Measurements from ENCODE around the gene MRPL11. TPM values are rescaled to one million over a fixed set of nuclear protein-coding genes. Genes with fewer than 3 reads are reported as not detected.

Gene MRPL11
- total and polyA plus RNA-seq, 2 experiments from 2014 or later = 139 to 237 TPM

GRCh38 chr11:66468691-66469090 lies 30.0 kb upstream of the MRPL11 start:
- H3K4me3 ChIP-seq = no peak overlapping the region
- no peaks in the 10 kb centered on the region for H3K27me3 ChIP-seq (ENCODE audit: insufficient read depth)
- TF ChIP-seq NANOG (IDR thresholded peaks at IDR 0.05; ENCODE audit: borderline replicate concordance) = no peak
- no peak for TF ChIP-seq EZH2 (IDR thresholded peaks at IDR 0.05; ENCODE audit: low read depth, unreplicated experiment)
- TF ChIP-seq, protein P1, sequence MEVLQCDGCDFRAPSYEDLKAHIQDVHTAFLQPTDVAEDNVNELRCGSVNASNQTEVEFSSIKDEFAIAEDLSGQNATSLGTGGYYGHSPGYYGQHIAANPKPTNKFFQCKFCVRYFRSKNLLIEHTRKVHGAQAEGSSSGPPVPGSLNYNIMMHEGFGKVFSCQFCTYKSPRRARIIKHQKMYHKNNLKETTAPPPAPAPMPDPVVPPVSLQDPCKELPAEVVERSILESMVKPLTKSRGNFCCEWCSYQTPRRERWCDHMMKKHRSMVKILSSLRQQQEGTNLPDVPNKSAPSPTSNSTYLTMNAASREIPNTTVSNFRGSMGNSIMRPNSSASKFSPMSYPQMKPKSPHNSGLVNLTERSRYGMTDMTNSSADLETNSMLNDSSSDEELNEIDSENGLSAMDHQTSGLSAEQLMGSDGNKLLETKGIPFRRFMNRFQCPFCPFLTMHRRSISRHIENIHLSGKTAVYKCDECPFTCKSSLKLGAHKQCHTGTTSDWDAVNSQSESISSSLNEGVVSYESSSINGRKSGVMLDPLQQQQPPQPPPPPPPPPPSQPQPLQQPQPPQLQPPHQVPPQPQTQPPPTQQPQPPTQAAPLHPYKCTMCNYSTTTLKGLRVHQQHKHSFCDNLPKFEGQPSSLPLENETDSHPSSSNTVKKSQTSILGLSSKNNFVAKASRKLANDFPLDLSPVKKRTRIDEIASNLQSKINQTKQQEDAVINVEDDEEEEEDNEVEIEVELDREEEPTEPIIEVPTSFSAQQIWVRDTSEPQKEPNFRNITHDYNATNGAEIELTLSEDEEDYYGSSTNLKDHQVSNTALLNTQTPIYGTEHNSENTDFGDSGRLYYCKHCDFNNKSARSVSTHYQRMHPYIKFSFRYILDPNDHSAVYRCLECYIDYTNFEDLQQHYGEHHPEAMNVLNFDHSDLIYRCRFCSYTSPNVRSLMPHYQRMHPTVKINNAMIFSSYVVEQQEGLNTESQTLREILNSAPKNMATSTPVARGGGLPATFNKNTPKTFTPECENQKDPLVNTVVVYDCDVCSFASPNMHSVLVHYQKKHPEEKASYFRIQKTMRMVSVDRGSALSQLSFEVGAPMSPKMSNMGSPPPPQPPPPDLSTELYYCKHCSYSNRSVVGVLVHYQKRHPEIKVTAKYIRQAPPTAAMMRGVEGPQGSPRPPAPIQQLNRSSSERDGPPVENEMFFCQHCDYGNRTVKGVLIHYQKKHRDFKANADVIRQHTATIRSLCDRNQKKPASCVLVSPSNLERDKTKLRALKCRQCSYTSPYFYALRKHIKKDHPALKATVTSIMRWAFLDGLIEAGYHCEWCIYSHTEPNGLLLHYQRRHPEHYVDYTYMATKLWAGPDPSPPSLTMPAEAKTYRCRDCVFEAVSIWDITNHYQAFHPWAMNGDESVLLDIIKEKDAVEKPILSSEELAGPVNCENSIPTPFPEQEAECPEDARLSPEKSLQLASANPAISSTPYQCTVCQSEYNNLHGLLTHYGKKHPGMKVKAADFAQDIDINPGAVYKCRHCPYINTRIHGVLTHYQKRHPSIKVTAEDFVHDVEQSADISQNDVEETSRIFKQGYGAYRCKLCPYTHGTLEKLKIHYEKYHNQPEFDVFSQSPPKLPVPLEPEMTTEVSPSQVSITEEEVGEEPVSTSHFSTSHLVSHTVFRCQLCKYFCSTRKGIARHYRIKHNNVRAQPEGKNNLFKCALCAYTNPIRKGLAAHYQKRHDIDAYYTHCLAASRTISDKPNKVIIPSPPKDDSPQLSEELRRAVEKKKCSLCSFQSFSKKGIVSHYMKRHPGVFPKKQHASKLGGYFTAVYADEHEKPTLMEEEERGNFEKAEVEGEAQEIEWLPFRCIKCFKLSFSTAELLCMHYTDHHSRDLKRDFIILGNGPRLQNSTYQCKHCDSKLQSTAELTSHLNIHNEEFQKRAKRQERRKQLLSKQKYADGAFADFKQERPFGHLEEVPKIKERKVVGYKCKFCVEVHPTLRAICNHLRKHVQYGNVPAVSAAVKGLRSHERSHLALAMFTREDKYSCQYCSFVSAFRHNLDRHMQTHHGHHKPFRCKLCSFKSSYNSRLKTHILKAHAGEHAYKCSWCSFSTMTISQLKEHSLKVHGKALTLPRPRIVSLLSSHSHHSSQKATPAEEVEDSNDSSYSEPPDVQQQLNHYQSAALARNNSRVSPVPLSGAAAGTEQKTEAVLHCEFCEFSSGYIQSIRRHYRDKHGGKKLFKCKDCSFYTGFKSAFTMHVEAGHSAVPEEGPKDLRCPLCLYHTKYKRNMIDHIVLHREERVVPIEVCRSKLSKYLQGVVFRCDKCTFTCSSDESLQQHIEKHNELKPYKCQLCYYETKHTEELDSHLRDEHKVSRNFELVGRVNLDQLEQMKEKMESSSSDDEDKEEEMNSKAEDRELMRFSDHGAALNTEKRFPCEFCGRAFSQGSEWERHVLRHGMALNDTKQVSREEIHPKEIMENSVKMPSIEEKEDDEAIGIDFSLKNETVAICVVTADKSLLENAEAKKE (CRISPR knock-in tag; IDR thresholded peaks at IDR 0.05) = no peak
- TF ChIP-seq ZNF331 (CRISPR knock-in tag; IDR thresholded peaks at IDR 0.05; ENCODE audit: low read depth) = no peak
- no peak for TF ChIP-seq STAT1 (IDR thresholded peaks at IDR 0.05; ENCODE audit: unreplicated experiment)
- TF ChIP-seq CREB1 (CRISPR knock-in tag; IDR thresholded peaks at IDR 0.05; ENCODE audit: low read depth) = no peak
- TF ChIP-seq REST (IDR thresholded peaks at IDR 0.05; ENCODE audit: unreplicated experiment) = no peak
- Mint-ChIP-seq H3K27ac (no peak overlapping the region), H3K4me3 (peak overlapping the region; percentile 85), H3K4me1 (peaks cover 36% of the 10 kb centered on the region), H3K36me3 (ENCODE audit: low read depth) (peaks cover 4% of the 10 kb centered on the region; the same call in 1 of the 3 replicates), H3K27me3 (ENCODE audit: insufficient read depth, low read depth, poor library complexity) (peaks cover 8% of the 10 kb centered on the region), H3K9me3 (peaks cover under 1% of the 10 kb centered on the region; the same call in 1 of the 3 replicates)
- peaks cover 10% of the 10 kb centered on the region; the same call in 1 of the 2 replicates for H3F3A ChIP-seq (replicated peaks; ENCODE audit: low read depth)
- H3K79me2 ChIP-seq (replicated peaks; ENCODE audit: insufficient read depth) = no peaks in the 10 kb centered on the region
- peaks cover 35% of the 10 kb centered on the region for H3K4me1 ChIP-seq (ENCODE audit: insufficient read depth)
- no peak overlapping the region for H3K4me2 ChIP-seq
- H3K27ac ChIP-seq (ENCODE audit: low read depth) = no peak overlapping the region
- no peaks in the 10 kb centered on the region; the same call in 1 of the 2 replicates for H3K36me3 ChIP-seq (ENCODE audit: insufficient read depth)
- no peaks in the 10 kb centered on the region; the same call in none of the 2 replicates for H4K20me1 ChIP-seq (replicated peaks; ENCODE audit: insufficient read depth)
- no peak overlapping the region for H2AFZ ChIP-seq
- DNase-seq (ENCODE audit: low spot score) (no peak), ATAC-seq (no peak)
- H3K9me2 ChIP-seq (ENCODE audit: insufficient read depth) = no peaks in the 10 kb centered on the region

All from GM23338 (cell line).